HEK293 (cell line): ENCODE measurements around the gene SCAF4.

Experiments used
- CTCF ChIA-PET: fragments of 350-600 bp; formaldehyde crosslinking; extraction: SDS; loops from one replicate; lab custom pipeline; 2021; ENCODE audit warnings: antibody characterized with exemption; lab: Yijun Ruan, JAX
- POLR2A ChIA-PET: fragments of 300-600 bp; formaldehyde crosslinking; extraction: SDS; loops from one replicate; lab custom pipeline; 2020; ENCODE audit warnings: antibody characterized with exemption, inconsistent platforms; lab: Yijun Ruan, JAX
- H3K27ac ChIP-seq: fragments of 200-500 bp; sonication (Bioruptor generic); 2 replicates; pipeline ENCODE4 v1.5.1; 2014; ENCODE audit warnings: low read depth, low read length, control low read depth, inconsistent platforms; ENCODE audit errors: extremely low read depth
- H3K36me3 ChIP-seq, 2 experiments: fragments of 200-500 bp in 1 of 2; sonication (Bioruptor generic) in 1 of 2; 1 replicate in 1 of 2; 2 replicates in 1 of 2; pipeline ENCODE4 v1.5.1; 2014 to 2017; ENCODE audit warnings: inconsistent platforms in 2 of 2, low read length in 2 of 2; ENCODE audit not compliant: control insufficient read depth in 2 of 2, insufficient read depth in 1 of 2
- H3K4me1 ChIP-seq: fragments of 200-500 bp; sonication (Bioruptor generic); 2 replicates; pipeline ENCODE4 v1.5.1; 2014; ENCODE audit warnings: mild to moderate bottlenecking, low read length, inconsistent platforms; ENCODE audit not compliant: control insufficient read depth, insufficient read depth
- H3K4me3 ChIP-seq: 2 replicates; pipeline ENCODE4 v1.5.1; 2011; ENCODE audit warnings: low read depth, mild to moderate bottlenecking, control low read depth, low read length, moderate library complexity
- H3K9me3 ChIP-seq: fragments of 200-500 bp; sonication (Bioruptor generic); 2 replicates; pipeline ENCODE4 v1.5.1; 2014; ENCODE audit warnings: low read depth, low read length, inconsistent platforms; ENCODE audit not compliant: control insufficient read depth, insufficient read depth
- GLIS2 ChIP-seq: fragments of 450-650 bp; formaldehyde crosslinking; IDR thresholded peaks from 2 replicates; pipeline ENCODE4 v1.5.1; 2016; ENCODE audit warnings: missing biosample characterization, missing genetic modification characterization
- HOXC10 ChIP-seq: sonication (generic); formaldehyde crosslinking; IDR thresholded peaks from 2 replicates; pipeline ENCODE4 v1.8.1; 2023; ENCODE audit warnings: mild to moderate bottlenecking, missing genetic modification reagents
- KLF1 ChIP-seq: fragments of 450-650 bp; formaldehyde crosslinking; IDR thresholded peaks from 2 replicates; pipeline ENCODE4 v1.5.1; 2016; ENCODE audit warnings: missing biosample characterization, missing genetic modification characterization
- KLF10 ChIP-seq: fragments of 450-650 bp; IDR thresholded peaks from 2 replicates; pipeline ENCODE4 v1.5.1; 2018; ENCODE audit warnings: missing biosample characterization, mild to moderate bottlenecking, missing genetic modification characterization
- MZF1 ChIP-seq: fragments of 450-650 bp; formaldehyde crosslinking; IDR thresholded peaks from 2 replicates; pipeline ENCODE4 v1.5.1; 2017; ENCODE audit warnings: missing biosample characterization, missing genetic modification characterization, borderline replicate concordance
- OVOL3 ChIP-seq: fragments of 450-650 bp; formaldehyde crosslinking; IDR thresholded peaks from 2 replicates; pipeline ENCODE4 v1.5.1; 2016; ENCODE audit warnings: missing biosample characterization, missing genetic modification characterization
- ZFHX2 ChIP-seq: fragments of 450-650 bp; formaldehyde crosslinking; conservative IDR thresholded peaks from 2 replicates; pipeline ENCODE4 v1.5.1; 2016; ENCODE audit warnings: missing biosample characterization, missing genetic modification characterization
- ZFP41 ChIP-seq: fragments of 450-650 bp; formaldehyde crosslinking; IDR thresholded peaks from 2 replicates; pipeline ENCODE4 v1.5.1; 2016; ENCODE audit warnings: missing biosample characterization, missing genetic modification characterization, borderline replicate concordance
- ZNF2 ChIP-seq: fragments of 450-650 bp; formaldehyde crosslinking; IDR thresholded peaks from 2 replicates; pipeline ENCODE4 v1.5.1; 2016; ENCODE audit warnings: missing biosample characterization, missing genetic modification characterization
- ZNF214 ChIP-seq: fragments of 450-650 bp; formaldehyde crosslinking; IDR thresholded peaks from 2 replicates; pipeline ENCODE4 v1.5.1; 2017; ENCODE audit warnings: missing biosample characterization, mild to moderate bottlenecking, missing genetic modification characterization, borderline replicate concordance
- ZNF221 ChIP-seq: fragments of 450-650 bp; formaldehyde crosslinking; IDR thresholded peaks from 2 replicates; pipeline ENCODE4 v1.5.1; 2017; ENCODE audit warnings: missing biosample characterization, missing genetic modification characterization, borderline replicate concordance
- ZNF311 ChIP-seq: fragments of 450-650 bp; formaldehyde crosslinking; IDR thresholded peaks from 2 replicates; pipeline ENCODE4 v1.5.1; 2017; ENCODE audit warnings: missing biosample characterization, missing genetic modification characterization, borderline replicate concordance
- ZNF501 ChIP-seq: fragments of 450-650 bp; formaldehyde crosslinking; IDR thresholded peaks from 2 replicates; pipeline ENCODE4 v1.5.1; 2016; ENCODE audit warnings: missing biosample characterization, missing genetic modification characterization
- ZNF549 ChIP-seq: fragments of 450-650 bp; IDR thresholded peaks from 2 replicates; pipeline ENCODE4 v1.5.1; 2018; ENCODE audit warnings: missing biosample characterization, missing genetic modification characterization, mild to moderate bottlenecking, inconsistent platforms, moderate library complexity
- ZNF571 ChIP-seq: fragments of 450-650 bp; formaldehyde crosslinking; IDR thresholded peaks from 2 replicates; pipeline ENCODE4 v1.5.0; 2017; ENCODE audit warnings: missing biosample characterization, missing genetic modification characterization
- ZNF596 ChIP-seq: fragments of 450-650 bp; IDR thresholded peaks from 2 replicates; pipeline ENCODE4 v1.5.0; 2018; ENCODE audit warnings: missing biosample characterization, mild to moderate bottlenecking, missing genetic modification characterization, moderate library complexity
- ZNF664 ChIP-seq: fragments of 450-650 bp; formaldehyde crosslinking; IDR thresholded peaks from 2 replicates; pipeline ENCODE4 v1.5.1; 2016; ENCODE audit warnings: missing biosample characterization, missing genetic modification characterization
- TF ChIP-seq, protein P1 (sequence below): fragments of 450-650 bp; formaldehyde crosslinking; IDR thresholded peaks from 2 replicates; pipeline ENCODE4 v1.5.1; 2016; ENCODE audit warnings: missing biosample characterization, missing genetic modification characterization
- TF ChIP-seq, protein P2 (sequence below): fragments of 450-650 bp; formaldehyde crosslinking; optimal IDR thresholded peaks from 2 replicates; pipeline ENCODE3; 2016; ENCODE audit warnings: missing biosample characterization, mild to moderate bottlenecking, missing genetic modification characterization
- TF ChIP-seq, protein P3 (sequence below): fragments of 450-650 bp; formaldehyde crosslinking; IDR thresholded peaks from 2 replicates; pipeline ENCODE4 v1.5.1; 2016; ENCODE audit warnings: missing biosample characterization, missing genetic modification characterization
- TF ChIP-seq, protein P4 (sequence below): fragments of 450-650 bp; formaldehyde crosslinking; IDR thresholded peaks from 2 replicates; pipeline ENCODE4 v1.5.1; 2016; ENCODE audit warnings: missing biosample characterization, missing genetic modification characterization

Gene SCAF4

DNA sequence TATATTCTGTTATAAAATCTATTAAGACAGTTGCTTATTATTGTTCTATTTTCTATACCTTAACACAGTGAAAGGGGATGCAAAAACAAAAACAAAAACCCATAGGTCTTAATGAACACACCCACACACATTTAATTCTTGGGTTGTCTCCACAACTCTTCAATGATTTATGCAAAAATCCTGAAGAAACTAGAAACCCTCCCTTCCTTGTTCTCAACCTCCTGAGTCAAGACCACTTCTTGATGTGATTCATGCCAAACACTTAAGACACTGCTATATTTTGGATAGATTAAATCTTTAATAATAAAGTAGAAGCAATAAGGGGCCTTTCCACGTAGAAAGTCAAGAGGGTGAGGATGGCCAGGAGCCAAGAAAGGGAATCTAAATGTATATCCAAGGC lies 23.4 kb downstream of the SCAF4 start:
- no peak overlapping the region for H3K27ac ChIP-seq
- POLR2A ChIA-PET, result no interaction called here
- no peak overlapping the region for H3K4me3 ChIP-seq
- peaks cover 15% of the 10 kb centered on the region; the same call in 1 of the 2 replicates for H3K4me1 ChIP-seq
- TF ChIP-seq ZNF501 (tag by site-specific recombination) (no peak), KLF1 (tag by site-specific recombination) (no peak), KLF10 (tag by site-specific recombination) (no peak), HOXC10 (no peak), ZNF2 (no peak), ZNF549 (no peak), OVOL3 (tag by site-specific recombination) (no peak), ZNF596 (tag by site-specific recombination) (no peak), ZFP41 (tag by site-specific recombination) (no peak), ZNF571 (tag by site-specific recombination) (no peak)
- TF ChIP-seq, protein P1, sequence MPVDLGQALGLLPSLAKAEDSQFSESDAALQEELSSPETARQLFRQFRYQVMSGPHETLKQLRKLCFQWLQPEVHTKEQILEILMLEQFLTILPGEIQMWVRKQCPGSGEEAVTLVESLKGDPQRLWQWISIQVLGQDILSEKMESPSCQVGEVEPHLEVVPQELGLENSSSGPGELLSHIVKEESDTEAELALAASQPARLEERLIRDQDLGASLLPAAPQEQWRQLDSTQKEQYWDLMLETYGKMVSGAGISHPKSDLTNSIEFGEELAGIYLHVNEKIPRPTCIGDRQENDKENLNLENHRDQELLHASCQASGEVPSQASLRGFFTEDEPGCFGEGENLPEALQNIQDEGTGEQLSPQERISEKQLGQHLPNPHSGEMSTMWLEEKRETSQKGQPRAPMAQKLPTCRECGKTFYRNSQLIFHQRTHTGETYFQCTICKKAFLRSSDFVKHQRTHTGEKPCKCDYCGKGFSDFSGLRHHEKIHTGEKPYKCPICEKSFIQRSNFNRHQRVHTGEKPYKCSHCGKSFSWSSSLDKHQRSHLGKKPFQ (tag by site-specific recombination), result no peak
- TF ChIP-seq, protein P2, sequence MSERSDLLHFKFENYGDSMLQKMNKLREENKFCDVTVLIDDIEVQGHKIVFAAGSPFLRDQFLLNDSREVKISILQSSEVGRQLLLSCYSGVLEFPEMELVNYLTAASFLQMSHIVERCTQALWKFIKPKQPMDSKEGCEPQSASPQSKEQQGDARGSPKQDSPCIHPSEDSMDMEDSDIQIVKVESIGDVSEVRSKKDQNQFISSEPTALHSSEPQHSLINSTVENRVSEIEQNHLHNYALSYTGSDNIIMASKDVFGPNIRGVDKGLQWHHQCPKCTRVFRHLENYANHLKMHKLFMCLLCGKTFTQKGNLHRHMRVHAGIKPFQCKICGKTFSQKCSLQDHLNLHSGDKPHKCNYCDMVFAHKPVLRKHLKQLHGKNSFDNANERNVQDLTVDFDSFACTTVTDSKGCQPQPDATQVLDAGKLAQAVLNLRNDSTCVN (tag by site-specific recombination), result no peak
- no peaks in the 10 kb centered on the region for H3K9me3 ChIP-seq
- H3K36me3 ChIP-seq, result peaks cover 5 to 8% of the 10 kb centered on the region in 2 experiments
- CTCF ChIA-PET, result interaction anchor here (0.7 kb wide), 1 partner anchor 1607 kb away, joined by 3 read pairs; no protein-coding TSS in a partner anchor

DNA sequence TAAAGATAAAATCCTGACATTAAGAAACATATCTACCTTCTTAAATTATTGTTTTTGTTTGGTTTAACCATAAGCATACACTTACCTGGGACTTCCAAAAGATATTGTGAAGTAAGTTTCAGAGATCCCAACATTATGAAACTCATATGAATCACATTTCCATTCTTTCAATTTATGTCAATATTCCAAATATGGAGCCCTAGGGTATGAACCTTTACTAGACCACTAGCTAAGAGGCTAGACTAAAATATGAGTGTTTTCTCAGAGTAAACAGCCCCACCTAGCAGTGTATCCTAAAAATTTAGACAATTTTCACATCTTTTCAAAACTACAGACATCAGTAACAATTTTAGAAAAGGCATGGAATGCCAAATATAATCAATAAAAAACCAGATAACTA lies 24.4 kb downstream of the SCAF4 start:
- ChIA-PET CTCF (no interaction called here), POLR2A (no interaction called here)
- H3K4me3 ChIP-seq, result no peak overlapping the region
- no peak overlapping the region for H3K27ac ChIP-seq
- H3K4me1 ChIP-seq, result peaks cover 15% of the 10 kb centered on the region; the same call in 1 of the 2 replicates
- H3K9me3 ChIP-seq, result no peaks in the 10 kb centered on the region
- H3K36me3 ChIP-seq, result peaks cover 14 to 19% of the 10 kb centered on the region in 2 experiments
- no peak for TF ChIP-seq ZNF214 (tag by site-specific recombination)
- TF ChIP-seq MZF1 (tag by site-specific recombination), result no peak
- TF ChIP-seq, protein P3, sequence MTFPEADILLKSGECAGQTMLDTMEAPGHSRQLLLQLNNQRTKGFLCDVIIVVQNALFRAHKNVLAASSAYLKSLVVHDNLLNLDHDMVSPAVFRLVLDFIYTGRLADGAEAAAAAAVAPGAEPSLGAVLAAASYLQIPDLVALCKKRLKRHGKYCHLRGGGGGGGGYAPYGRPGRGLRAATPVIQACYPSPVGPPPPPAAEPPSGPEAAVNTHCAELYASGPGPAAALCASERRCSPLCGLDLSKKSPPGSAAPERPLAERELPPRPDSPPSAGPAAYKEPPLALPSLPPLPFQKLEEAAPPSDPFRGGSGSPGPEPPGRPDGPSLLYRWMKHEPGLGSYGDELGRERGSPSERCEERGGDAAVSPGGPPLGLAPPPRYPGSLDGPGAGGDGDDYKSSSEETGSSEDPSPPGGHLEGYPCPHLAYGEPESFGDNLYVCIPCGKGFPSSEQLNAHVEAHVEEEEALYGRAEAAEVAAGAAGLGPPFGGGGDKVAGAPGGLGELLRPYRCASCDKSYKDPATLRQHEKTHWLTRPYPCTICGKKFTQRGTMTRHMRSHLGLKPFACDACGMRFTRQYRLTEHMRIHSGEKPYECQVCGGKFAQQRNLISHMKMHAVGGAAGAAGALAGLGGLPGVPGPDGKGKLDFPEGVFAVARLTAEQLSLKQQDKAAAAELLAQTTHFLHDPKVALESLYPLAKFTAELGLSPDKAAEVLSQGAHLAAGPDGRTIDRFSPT (tag by site-specific recombination), result no peak
- no peak for TF ChIP-seq ZNF311 (tag by site-specific recombination)
- TF ChIP-seq ZFHX2 (tag by site-specific recombination), result no peak
- no peak for TF ChIP-seq ZNF221 (tag by site-specific recombination)
- no peak for TF ChIP-seq GLIS2 (tag by site-specific recombination)
- TF ChIP-seq ZNF664, result no peak
- TF ChIP-seq, protein P4, sequence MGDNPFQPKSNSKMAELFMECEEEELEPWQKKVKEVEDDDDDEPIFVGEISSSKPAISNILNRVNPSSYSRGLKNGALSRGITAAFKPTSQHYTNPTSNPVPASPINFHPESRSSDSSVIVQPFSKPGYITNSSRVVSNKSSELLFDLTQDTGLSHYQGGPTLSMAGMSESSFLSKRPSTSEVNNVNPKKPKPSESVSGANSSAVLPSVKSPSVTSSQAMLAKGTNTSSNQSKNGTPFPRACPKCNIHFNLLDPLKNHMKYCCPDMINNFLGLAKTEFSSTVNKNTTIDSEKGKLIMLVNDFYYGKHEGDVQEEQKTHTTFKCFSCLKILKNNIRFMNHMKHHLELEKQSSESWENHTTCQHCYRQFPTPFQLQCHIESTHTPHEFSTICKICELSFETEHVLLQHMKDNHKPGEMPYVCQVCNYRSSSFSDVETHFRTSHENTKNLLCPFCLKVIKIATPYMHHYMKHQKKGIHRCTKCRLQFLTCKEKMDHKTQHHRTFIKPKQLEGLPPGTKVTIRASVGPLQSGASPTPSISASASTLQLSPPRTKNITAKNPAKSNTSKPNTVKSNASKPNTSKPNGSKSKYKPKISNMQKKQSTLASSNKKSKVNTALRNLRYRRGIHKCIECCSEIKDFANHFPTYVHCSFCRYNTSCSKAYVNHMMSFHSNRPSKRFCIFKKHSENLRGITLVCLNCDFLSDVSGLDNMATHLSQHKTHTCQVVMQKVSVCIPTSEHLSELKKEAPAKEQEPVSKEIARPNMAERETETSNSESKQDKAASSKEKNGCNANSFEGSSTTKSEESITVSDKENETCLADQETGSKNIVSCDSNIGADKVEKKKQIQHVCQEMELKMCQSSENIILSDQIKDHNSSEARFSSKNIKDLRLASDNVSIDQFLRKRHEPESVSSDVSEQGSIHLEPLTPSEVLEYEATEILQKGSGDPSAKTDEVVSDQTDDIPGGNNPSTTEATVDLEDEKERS (tag by site-specific recombination), result no peak
